ENCODE measurements around the gene RNF152.

DNA sequence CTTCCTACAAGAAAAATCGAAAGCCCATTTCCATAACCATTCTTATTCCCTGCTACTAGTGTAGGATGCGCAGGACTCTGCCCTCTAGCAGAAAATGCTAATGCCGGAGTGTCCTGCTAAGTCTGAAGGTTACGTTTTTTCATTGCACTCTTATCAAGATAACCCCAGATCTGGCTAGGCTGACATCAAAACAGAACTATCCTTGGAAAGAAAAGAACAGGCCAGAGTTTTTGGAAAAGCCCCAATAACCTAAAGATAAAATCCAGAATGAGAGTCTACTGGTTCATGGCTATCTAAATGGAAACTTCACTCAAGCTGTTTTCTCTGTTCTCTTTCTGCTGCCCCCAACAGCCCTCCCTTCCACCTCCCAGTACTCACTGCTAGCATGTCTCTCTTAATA lies 913 bp downstream of the RNF152 start:
- TF ChIP-seq, protein P1, sequence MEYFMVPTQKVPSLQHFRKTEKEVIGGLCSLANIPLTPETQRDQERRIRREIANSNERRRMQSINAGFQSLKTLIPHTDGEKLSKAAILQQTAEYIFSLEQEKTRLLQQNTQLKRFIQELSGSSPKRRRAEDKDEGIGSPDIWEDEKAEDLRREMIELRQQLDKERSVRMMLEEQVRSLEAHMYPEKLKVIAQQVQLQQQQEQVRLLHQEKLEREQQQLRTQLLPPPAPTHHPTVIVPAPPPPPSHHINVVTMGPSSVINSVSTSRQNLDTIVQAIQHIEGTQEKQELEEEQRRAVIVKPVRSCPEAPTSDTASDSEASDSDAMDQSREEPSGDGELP (IDR thresholded peaks at IDR 0.05; ENCODE audit: borderline replicate concordance, low read depth): no peak
- TF ChIP-seq, protein P2, sequence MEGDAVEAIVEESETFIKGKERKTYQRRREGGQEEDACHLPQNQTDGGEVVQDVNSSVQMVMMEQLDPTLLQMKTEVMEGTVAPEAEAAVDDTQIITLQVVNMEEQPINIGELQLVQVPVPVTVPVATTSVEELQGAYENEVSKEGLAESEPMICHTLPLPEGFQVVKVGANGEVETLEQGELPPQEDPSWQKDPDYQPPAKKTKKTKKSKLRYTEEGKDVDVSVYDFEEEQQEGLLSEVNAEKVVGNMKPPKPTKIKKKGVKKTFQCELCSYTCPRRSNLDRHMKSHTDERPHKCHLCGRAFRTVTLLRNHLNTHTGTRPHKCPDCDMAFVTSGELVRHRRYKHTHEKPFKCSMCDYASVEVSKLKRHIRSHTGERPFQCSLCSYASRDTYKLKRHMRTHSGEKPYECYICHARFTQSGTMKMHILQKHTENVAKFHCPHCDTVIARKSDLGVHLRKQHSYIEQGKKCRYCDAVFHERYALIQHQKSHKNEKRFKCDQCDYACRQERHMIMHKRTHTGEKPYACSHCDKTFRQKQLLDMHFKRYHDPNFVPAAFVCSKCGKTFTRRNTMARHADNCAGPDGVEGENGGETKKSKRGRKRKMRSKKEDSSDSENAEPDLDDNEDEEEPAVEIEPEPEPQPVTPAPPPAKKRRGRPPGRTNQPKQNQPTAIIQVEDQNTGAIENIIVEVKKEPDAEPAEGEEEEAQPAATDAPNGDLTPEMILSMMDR (CRISPR knock-in tag; IDR thresholded peaks at IDR 0.05): no peak
- TF ChIP-seq, protein P3, sequence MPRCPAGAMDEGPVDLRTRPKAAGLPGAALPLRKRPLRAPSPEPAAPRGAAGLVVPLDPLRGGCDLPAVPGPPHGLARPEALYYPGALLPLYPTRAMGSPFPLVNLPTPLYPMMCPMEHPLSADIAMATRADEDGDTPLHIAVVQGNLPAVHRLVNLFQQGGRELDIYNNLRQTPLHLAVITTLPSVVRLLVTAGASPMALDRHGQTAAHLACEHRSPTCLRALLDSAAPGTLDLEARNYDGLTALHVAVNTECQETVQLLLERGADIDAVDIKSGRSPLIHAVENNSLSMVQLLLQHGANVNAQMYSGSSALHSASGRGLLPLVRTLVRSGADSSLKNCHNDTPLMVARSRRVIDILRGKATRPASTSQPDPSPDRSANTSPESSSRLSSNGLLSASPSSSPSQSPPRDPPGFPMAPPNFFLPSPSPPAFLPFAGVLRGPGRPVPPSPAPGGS (CRISPR knock-in tag; IDR thresholded peaks at IDR 0.05): no peak
- TF ChIP-seq REST (IDR thresholded peaks at IDR 0.05; ENCODE audit: borderline replicate concordance in 1 of 2, low read depth in 1 of 2, low read length in 2 of 2) (no peak), HOMEZ (CRISPR knock-in tag; IDR thresholded peaks at IDR 0.05; ENCODE audit: low read depth) (no peak), MAFF (IDR thresholded peaks at IDR 0.05; ENCODE audit: low read depth, low read length) (no peak), SMARCC2 (IDR thresholded peaks at IDR 0.05) (no peak), ATF1 (CRISPR knock-in tag; IDR thresholded peaks at IDR 0.05) (no peak), ZNF407 (CRISPR knock-in tag; IDR thresholded peaks at IDR 0.05; ENCODE audit: not compliant biosample characterization) (no peak)
